GM21576 (cell line): ENCODE measurements around the gene CBX5.
A peak's percentile ranks its signal among the peaks of the same experiment; 100 is the strongest.
"Not testable (repeated sequence)": the region's sequence is repeated elsewhere in the genome, so short reads cannot be mapped to it uniquely, and the experiment has no call there.

Experiments used
- ATAC-seq: cut with Tn5 transposase; IDR thresholded peaks from one replicate; pipeline ENCODE4 v1.9.1; 2021; ENCODE audit warnings: mild to moderate bottlenecking, moderate library complexity; ENCODE audit not compliant: unreplicated experiment

The CBX5 gene

GRCh38 chr12:54279632-54280467 lies at the start of gene CBX5:
CBX5 (minus strand) TSS chr12:54280122; CDS start chr12:54257650, 22,472 bp downstream.
- ATAC-seq = peak; percentile 68

- no peak for ATAC-seq
Measured at GRCh38 chr12:54328595-54329337, 48.8 kb upstream of the CBX5 start.

- not testable (repeated sequence) for ATAC-seq
Measured at GRCh38 chr12:54325442-54326109, 45.7 kb upstream of the CBX5 start.

- ATAC-seq = peak; percentile 97
Measured at GRCh38 chr12:54324617-54325441, 44.9 kb upstream of the CBX5 start, which contains the start of gene COPZ1. COPZ1 (plus strand) TSS chr12:54325131; CDS start chr12:54325164, 33 bp downstream.

GRCh38 chr12:54321363-54321762 lies 41.4 kb upstream of the CBX5 start:
- ATAC-seq = no peak

- not testable (repeated sequence) for ATAC-seq
Measured at GRCh38 chr12:54312309-54312708, 32.4 kb upstream of the CBX5 start.

GRCh38 chr12:54311051-54311450 lies 31.1 kb upstream of the CBX5 start:
- ATAC-seq = no peak

- ATAC-seq = no peak
Measured at GRCh38 chr12:54306925-54307741, 27.2 kb upstream of the CBX5 start.

- peak; percentile 43 for ATAC-seq
Measured at GRCh38 chr12:54304187-54304810, 24.4 kb upstream of the CBX5 start.

GRCh38 chr12:54303640-54304039 lies 23.7 kb upstream of the CBX5 start:
- no peak for ATAC-seq

- ATAC-seq = no peak
Measured at GRCh38 chr12:54301428-54302048, 21.6 kb upstream of the CBX5 start.

- no peak for ATAC-seq
Measured at GRCh38 chr12:54300732-54301427, 21.0 kb upstream of the CBX5 start, which contains the start of gene NFE2. NFE2 (minus strand) TSS chr12:54301015; CDS start chr12:54295248, 5,767 bp downstream.

GRCh38 chr12:54300225-54300731 lies 20.4 kb upstream of the CBX5 start:
- no peak for ATAC-seq

- no peak for ATAC-seq
Measured at GRCh38 chr12:54299515-54300224, 19.7 kb upstream of the CBX5 start.

GRCh38 chr12:54298904-54299303 lies 19.0 kb upstream of the CBX5 start:
- no peak for ATAC-seq

- no peak for ATAC-seq
Measured at GRCh38 chr12:54296393-54297099, 16.6 kb upstream of the CBX5 start.
